Measurements from ENCODE around the gene PPME1. TPM values are rescaled to one million over a fixed set of nuclear protein-coding genes. Genes with fewer than 3 reads are reported as not detected.

The PPME1 gene
- total RNA-seq, 1 experiment from 2014 or later: 53.1 TPM

DNA sequence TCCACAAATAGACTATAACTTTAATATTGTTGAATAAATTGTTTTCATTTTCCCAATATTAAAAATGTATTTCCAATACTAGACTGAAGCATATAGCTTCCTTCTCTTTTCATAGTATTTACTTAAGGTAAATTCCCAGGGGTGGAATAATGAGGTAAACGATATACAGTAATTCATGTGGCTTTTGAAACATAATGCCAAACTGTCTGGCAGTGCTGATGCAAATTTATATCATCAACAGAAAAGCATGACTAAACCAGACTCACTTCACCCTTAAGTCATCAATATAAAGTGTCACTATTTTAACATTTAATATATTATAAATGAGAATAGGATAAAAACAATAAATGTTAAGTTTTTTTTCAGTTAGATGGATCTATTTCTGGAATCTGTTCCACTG lies 13.9 kb upstream of the PPME1 start:
- peak; percentile 26 for DNase-seq (ENCODE audit: low read depth)

DNA sequence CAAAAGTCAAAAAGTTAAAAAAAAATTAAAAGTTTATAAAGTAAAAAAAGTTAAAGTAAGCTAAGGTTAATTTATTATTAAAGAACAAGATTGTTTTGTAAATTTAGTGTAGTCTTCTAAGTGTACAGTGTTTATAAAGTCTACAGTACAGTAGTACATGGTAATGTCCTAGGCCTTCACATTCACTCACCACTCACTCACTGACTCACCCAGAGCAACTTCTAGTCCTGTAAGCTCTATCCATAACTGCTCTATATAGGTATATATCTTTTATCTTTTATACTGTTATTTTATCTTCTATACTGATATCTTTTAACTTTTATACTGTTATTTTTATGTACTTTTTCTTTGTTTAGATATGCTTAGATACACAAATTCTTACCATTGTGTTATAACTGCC lies 11.4 kb upstream of the PPME1 start:
- no peak for DNase-seq (ENCODE audit: low read depth)

DNA sequence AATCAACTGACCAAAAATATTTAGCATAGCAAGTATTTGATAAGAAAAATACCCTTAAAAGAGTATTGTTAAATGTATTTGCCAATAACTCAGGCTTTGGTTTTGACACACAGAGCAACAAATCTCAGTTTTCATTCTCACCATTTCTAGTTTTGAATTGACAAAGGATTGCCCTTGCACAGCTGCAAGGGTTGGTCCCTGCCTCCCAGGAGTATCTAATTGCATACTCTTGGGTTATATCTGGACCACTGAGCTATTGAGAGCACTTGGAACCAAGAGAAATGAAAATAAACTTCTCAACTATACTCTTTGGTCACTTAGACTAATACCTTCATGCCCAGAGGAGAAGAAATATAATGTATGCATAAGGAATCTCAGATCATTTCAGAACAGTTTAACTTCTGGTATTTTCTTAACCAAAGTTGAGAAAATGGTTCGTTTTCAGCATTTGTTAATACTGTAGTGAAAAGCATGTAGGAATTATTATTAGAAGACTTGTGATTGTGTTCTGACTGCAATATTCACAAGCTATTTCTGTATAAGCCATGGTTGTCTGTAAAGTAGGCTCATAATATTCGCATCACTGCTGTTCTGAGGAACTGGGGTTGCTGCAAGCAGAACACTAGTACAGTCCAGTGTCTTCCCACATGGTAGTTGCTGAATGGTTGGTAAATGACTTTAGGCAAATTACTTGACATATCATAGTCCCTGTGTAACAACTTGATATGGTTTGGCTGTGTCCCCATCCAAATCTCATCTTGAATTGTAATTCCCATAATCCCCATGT lies 8.2 kb upstream of the PPME1 start:
- DNase-seq (ENCODE audit: low read depth): no peak

GRCh38 chr11:74168838-74169237 lies 2.3 kb upstream of the PPME1 start:
- no peak for DNase-seq (ENCODE audit: low read depth)

DNA sequence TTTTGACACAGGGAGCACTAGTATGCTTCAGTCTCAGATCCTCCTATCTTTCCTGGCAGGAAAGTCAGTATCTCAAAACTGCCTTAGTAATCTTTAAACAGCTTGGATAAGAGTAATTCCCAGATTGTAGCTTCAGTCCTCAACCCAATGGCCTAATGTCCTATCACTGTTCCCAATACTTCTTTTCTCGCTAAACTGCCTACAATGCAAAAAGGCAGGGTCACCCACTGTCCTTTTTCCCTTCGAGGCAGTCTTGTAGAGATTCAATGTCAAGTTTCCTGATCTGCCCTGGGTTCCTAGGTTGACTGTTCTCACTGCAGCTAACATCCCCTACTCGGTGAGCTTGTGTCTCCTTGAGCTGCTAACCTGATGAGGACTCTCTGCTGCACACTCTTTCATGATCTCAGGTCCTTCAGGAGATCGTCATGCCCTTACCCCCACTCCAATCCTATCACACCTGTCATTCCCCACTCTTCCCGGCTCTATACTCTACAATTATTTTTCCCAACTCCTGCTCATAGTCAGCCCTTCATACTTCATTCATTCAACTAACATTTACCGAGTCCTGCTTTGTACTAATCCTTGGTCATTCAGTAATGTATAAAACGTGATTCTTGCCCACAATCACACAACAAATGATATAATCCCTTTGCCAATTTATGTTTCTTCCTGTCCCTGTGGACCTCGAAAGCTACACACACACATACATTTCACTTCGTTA lies 1.2 kb upstream of the PPME1 start:
- no peak for DNase-seq (ENCODE audit: low read depth)

- no peak for DNase-seq (ENCODE audit: low read depth)
Measured at GRCh38 chr11:74171630-74171968, 510 bp downstream of the PPME1 start.

DNA sequence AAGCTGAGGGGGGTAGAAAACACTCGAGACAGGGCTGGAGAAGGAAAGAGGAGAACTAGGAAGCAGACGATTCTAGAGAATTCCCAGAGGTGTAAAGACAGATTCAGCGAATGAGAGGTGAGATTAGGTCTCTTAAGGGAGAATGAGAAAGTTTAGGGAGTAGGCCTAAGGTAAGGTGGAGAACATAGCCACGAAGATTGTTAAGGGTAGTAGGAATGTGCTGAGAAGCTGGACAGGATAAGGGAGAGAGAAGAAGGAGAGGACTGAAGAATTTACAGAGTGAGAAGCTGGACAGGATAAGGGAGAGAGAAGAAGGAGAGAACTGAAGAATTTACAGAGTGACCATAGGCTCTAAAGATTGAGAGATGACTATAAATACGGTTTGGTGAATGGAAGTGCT lies 908 bp downstream of the PPME1 start:
- no peak for DNase-seq (ENCODE audit: low read depth)

GRCh38 chr11:74175920-74176319 lies 4.8 kb downstream of the PPME1 start:
- DNase-seq (ENCODE audit: low read depth): no peak

GRCh38 chr11:74179234-74180052 lies 8.4 kb downstream of the PPME1 start:
- no peak for DNase-seq (ENCODE audit: low read depth)

DNA sequence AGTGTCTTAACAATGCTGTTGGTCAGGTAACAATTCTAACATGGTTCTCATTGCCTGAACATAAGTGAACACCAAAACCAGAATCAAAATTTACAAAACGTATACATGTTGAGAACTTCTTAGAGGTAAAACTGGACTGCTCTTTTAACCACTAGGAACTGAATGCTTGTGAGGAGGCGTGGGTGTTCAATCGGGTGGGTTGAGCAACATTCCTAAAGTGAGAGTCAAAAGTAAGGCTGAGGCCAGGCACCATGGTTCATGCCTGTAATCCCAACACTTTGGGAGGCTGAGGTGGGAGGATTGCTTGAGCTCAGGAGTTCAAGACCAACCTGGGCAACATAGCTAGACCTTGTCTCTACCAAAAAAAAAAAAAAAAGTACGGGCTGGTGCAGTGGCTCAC lies 11.5 kb downstream of the PPME1 start:
- no peak for DNase-seq (ENCODE audit: low read depth)

DNA sequence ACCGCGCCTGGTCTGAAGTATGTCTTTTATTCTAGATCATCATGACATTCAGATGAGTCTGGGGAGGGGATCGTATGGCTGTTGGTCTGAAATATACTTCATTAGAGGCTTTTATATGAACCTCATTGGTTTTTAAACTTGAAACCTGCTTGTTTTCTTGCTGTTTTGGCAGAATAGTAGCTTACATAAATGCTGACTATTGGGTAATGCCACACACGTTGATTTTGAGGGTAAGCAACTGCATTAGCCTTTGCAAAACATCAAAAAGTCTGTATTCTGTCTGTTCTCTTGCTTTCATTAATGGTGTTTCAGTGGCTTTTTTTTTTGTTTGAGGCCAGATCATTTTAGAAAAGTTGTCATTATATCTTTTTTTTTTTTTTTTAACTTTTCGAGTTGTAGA lies 14.2 kb downstream of the PPME1 start:
- no peak for DNase-seq (ENCODE audit: low read depth)

DNA sequence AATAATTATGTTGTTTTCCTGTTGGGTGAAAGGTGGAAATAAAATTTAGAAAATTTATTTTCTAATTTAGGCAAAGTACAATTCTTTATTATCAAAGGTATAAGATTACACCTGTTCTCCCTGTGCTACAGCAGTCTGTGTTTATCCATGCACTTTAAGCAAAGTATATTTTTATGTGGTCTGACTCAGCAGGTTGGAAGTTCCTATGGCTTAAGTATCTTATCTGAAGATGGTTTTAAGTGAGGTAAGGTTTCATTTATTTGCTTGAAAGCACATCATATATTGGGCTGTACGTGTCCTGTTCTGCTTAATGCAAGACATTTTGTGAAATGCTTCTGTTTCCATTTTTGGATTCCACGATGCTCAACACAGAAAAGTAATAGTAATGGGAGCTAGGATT lies 14.6 kb downstream of the PPME1 start:
- DNase-seq (ENCODE audit: low read depth): peak; percentile 48

GRCh38 chr11:74195828-74196227 lies 24.7 kb downstream of the PPME1 start:
- DNase-seq (ENCODE audit: low read depth): no peak

- DNase-seq (ENCODE audit: low read depth): no peak
Measured at GRCh38 chr11:74196781-74197486, 25.8 kb downstream of the PPME1 start.

DNA sequence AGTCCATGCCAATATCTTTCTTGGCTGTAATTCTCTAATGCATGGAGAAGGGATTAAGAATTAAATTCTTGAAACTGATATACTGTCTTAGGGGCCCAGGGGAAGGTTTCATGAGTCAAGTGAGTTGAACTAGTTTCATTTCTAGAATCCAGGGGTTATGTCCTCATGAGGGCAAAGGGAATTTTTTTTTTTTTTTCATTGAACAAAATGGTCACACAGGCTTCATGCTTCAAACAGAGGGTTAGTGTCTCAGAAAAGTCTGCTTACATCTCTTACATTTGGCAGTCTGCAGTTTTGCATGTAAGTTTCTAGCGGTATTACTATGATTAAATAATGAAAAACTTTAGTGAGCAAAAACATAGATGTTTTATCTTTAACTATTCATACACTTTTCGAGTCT lies 32.9 kb downstream of the PPME1 start:
- DNase-seq (ENCODE audit: low read depth): no peak

- DNase-seq (ENCODE audit: low read depth): no peak
Measured at GRCh38 chr11:74204701-74205100, 33.6 kb downstream of the PPME1 start.

GRCh38 chr11:74205181-74205580 lies 34.1 kb downstream of the PPME1 start:
- DNase-seq (ENCODE audit: low read depth): no peak

DNA sequence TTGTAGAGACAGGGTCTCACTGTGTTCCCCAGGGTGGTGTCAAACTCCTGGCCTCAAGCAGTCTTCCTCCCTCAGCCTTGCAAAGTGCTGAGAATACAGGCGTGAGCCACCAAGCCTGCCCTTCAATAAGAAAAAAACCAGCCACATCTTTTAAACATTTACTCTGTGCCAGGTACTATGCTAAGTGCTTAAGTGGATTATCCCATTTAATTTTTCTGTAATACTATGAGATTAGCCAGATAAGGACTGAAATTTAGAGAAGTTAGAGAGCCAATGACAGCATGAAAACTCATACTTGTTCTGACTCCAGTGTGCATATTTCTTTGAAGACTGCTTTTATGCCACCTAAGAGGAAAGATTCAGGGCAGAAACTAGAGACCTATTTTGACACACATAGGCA lies 35.7 kb downstream of the PPME1 start:
- no peak for DNase-seq (ENCODE audit: low read depth)

- DNase-seq (ENCODE audit: low read depth): no peak
Measured at GRCh38 chr11:74208507-74208906, 37.4 kb downstream of the PPME1 start.

DNA sequence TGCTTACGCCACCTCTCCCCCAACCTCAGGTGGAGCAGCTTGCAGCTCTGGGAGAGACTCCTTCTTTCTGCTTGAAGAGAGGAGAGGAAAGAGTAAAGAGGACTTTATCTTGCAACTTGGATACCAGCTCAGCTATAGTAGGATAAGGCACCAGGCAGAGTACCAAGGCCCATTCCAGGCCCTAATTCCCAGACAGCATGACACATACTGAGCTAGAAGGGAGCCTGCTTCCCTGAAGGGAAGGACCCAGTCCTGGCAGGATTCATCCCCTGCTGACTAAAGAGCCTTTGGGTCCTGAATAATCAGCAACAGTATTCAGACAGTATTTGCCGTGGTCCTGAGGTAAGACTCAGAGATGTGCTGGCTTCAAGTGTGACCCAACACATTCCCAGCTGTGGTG lies 41.4 kb downstream of the PPME1 start:
- DNase-seq (ENCODE audit: low read depth): no peak

DNA sequence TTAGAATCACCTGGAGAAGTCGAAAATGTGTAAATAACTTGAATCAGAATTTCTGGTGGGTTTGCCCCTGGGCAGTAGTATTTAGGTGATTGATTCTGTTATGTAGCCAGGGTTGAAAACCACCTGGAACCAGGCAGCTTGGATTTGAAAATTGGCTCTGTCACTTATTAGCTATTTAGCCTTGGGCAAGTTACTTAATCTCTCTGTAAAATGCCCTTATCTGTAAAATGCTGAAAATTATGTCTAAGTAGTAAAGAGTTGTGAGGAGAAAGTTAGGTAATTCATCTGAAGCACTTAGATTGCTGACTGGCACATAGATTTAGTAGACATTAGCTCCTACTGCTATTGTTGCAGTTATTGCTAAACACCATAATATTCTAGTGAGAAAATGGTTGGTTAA lies 49.3 kb downstream of the PPME1 start:
- no peak for DNase-seq (ENCODE audit: low read depth)

GRCh38 chr11:74221816-74222215 lies 50.7 kb downstream of the PPME1 start:
- no peak for DNase-seq (ENCODE audit: low read depth)

All from HT1080 (cell line).